Neural cell (in vitro differentiated cells): ENCODE data around the gene NGEF. TPM values are rescaled to one million over a fixed set of nuclear protein-coding genes. Genes with fewer than 3 reads are reported as not detected.

Experiments used
- H2AFZ ChIP-seq: fragments of 200-600, 300-800 bp; sonication (generic), shearing (Covaris generic); 2 replicates; pipeline ENCODE4 v1.6.0; 2014; ENCODE audit warnings: low read depth, mild to moderate bottlenecking, antibody characterized with exemption, low read length, moderate library complexity
- H3F3A ChIP-seq: fragments of 200-600 bp; shearing (Covaris generic); 2 replicates; pipeline ENCODE4 v1.6.1; 2016; ENCODE audit warnings: mild to moderate bottlenecking, moderate library complexity, mixed read lengths, antibody characterized with exemption, low read length; ENCODE audit not compliant: insufficient read depth, poor library complexity, severe bottlenecking
- H3K27ac ChIP-seq: fragments of 200-600, 300-800 bp; sonication (generic), shearing (Covaris generic); 2 replicates; pipeline ENCODE4 v1.5.1; 2014; ENCODE audit warnings: mild to moderate bottlenecking, low read length, moderate library complexity
- H3K27me3 ChIP-seq: fragments of 300-800, 200-600 bp; sonication (generic), shearing (Covaris generic); 2 replicates; pipeline ENCODE4 v1.6.0; 2014; ENCODE audit warnings: mild to moderate bottlenecking, low read depth, low read length, moderate library complexity; ENCODE audit not compliant: insufficient read depth
- H3K36me3 ChIP-seq: fragments of 300-800, 200-600 bp; sonication (generic), shearing (Covaris generic); 2 replicates; pipeline ENCODE4 v1.5.1; 2014; ENCODE audit warnings: mild to moderate bottlenecking, antibody characterized with exemption, low read length, moderate library complexity; ENCODE audit not compliant: insufficient read depth
- H3K4me2 ChIP-seq: fragments of 300-800, 200-600 bp; sonication (generic), shearing (Covaris generic); 2 replicates; pipeline ENCODE4 v1.6.0; 2014; ENCODE audit warnings: mild to moderate bottlenecking, low read length
- H3K4me3 ChIP-seq: fragments of 300-800, 200-600 bp; sonication (generic), shearing (Covaris generic); 2 replicates; pipeline ENCODE4 v1.5.1; 2014; ENCODE audit warnings: mild to moderate bottlenecking, low read length, moderate library complexity
- H3K79me2 ChIP-seq: fragments of 200-600 bp; shearing (Covaris generic); replicated peaks from 2 replicates; pipeline ENCODE4 v1.6.0; 2014; ENCODE audit warnings: mild to moderate bottlenecking, low read length, moderate library complexity; ENCODE audit not compliant: insufficient read depth
- H3K9ac ChIP-seq: fragments of 300-800, 200-600 bp; sonication (generic), shearing (Covaris generic); 2 replicates; pipeline ENCODE4 v1.6.1; 2016; ENCODE audit warnings: mild to moderate bottlenecking, low read length, mixed read lengths
- H3K9me2 ChIP-seq: fragments of 200-600 bp; shearing (Covaris generic); 2 replicates; pipeline ENCODE4 v1.6.1; 2016; ENCODE audit warnings: mild to moderate bottlenecking, low read length, mixed read lengths; ENCODE audit not compliant: insufficient read depth
- H3K9me3 ChIP-seq: fragments of 200-600, 300-800 bp; sonication (generic), shearing (Covaris generic); 2 replicates; pipeline ENCODE4 v1.6.1; 2016; ENCODE audit warnings: mild to moderate bottlenecking, mixed run types, low read length, moderate library complexity, mixed read lengths
- H4K20me1 ChIP-seq: fragments of 200-600 bp; shearing (Covaris generic); 2 replicates; pipeline ENCODE4 v1.6.1; 2016; ENCODE audit warnings: mild to moderate bottlenecking, mixed run types; ENCODE audit not compliant: insufficient read depth
- EP300 ChIP-seq: fragments of 450-650 bp; conservative IDR thresholded peaks from 2 replicates; pipeline ENCODE4 v1.6.1; 2014; ENCODE audit warnings: antibody characterized with exemption, mild to moderate bottlenecking, moderate library complexity; ENCODE audit not compliant: poor library complexity, severe bottlenecking
- EZH2 ChIP-seq: fragments of 200-600, 300-800 bp; shearing (Covaris generic), sonication (generic); IDR thresholded peaks from 2 replicates; pipeline ENCODE4 v1.6.1; 2014; ENCODE audit warnings: antibody characterized with exemption, low read length, borderline replicate concordance, mild to moderate bottlenecking; ENCODE audit not compliant: insufficient read depth, poor library complexity, severe bottlenecking
- MXI1 ChIP-seq: fragments of 450-650 bp; conservative IDR thresholded peaks from 2 replicates; pipeline ENCODE4 v1.6.1; 2014; ENCODE audit warnings: antibody characterized with exemption, mild to moderate bottlenecking; ENCODE audit not compliant: poor library complexity, severe bottlenecking
- POLR2AphosphoS5 ChIP-seq: IDR thresholded peaks from 2 replicates; pipeline ENCODE4 v1.6.1; 2012
- RAD21 ChIP-seq: fragments of 450-650 bp; conservative IDR thresholded peaks from 2 replicates; pipeline ENCODE4 v1.6.1; 2014; ENCODE audit warnings: antibody characterized with exemption, mild to moderate bottlenecking, moderate library complexity
- SMC3 ChIP-seq: fragments of 450-650 bp; conservative IDR thresholded peaks from 2 replicates; pipeline ENCODE4 v1.6.1; 2014; ENCODE audit warnings: antibody characterized with exemption, mild to moderate bottlenecking, moderate library complexity; ENCODE audit not compliant: poor library complexity
- TAF1 ChIP-seq: IDR thresholded peaks from 2 replicates; pipeline ENCODE4 v1.6.1; 2012; ENCODE audit warnings: low read depth
- polyA plus RNA-seq: library from polyadenylated mRNA; depleted of rRNA; stranded (reverse); fragments of >200 nt; gene quantifications from 2 replicates; pipeline ENCODE4 v1.2.3, GENCODE V29; 2014
- TF ChIP-seq, protein P1 (sequence below): IDR thresholded peaks from 2 replicates; pipeline ENCODE4 v1.6.1; 2012; ENCODE audit warnings: borderline replicate concordance
- TF ChIP-seq, protein P2 (sequence below): fragments of 450-650 bp; IDR thresholded peaks from 2 replicates; pipeline ENCODE4 v1.5.1; 2014; ENCODE audit warnings: antibody characterized with exemption, mild to moderate bottlenecking, moderate library complexity; ENCODE audit not compliant: poor library complexity, severe bottlenecking

Gene NGEF
- polyA plus RNA-seq, 1 donor from 2014 or later: 5.2 TPM

DNA sequence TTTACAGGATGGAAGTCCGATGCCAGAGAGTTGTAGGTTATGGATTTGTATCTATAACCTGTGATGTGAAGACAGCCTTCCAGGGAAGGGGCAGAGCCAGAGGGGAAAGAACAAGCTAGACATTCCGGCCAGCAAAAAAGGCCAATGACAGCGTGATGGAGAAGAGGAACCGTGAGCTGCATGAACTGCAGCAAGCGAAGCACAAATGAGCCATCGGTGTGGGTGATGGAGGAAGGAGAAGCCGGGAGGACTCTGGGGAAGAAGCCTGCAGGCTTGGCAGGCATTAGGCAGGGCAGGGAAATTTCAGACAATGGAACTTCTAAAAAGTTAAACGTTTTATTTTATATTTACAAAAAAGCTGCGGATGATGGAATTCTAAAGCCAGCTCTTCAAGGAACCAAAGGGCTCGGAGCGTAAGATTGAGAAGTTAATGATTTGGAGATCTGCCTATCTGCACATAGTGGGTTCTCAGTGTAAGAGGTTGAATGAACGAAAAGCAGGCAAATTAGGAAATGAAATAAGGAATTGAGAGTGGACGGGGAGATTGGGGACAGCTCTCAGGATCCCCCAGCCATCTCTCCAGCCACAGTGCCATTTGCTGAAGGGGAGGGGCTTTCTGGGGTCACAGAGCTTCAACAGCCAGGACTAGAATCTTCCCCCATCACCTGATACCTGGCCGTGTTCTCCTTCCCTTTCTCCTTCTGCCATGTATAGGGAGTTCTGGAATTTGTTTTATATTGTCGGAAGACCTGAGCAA lies 28.4 kb downstream of the NGEF start:
- H3K4me3 ChIP-seq: no peak overlapping the region
- no peaks in the 10 kb centered on the region for H3K9me2 ChIP-seq
- H3K9me3 ChIP-seq: no peaks in the 10 kb centered on the region
- no peak overlapping the region for H3K4me2 ChIP-seq
- TF ChIP-seq EP300: no peak
- no peak for TF ChIP-seq POLR2AphosphoS5
- TF ChIP-seq, protein P1, sequence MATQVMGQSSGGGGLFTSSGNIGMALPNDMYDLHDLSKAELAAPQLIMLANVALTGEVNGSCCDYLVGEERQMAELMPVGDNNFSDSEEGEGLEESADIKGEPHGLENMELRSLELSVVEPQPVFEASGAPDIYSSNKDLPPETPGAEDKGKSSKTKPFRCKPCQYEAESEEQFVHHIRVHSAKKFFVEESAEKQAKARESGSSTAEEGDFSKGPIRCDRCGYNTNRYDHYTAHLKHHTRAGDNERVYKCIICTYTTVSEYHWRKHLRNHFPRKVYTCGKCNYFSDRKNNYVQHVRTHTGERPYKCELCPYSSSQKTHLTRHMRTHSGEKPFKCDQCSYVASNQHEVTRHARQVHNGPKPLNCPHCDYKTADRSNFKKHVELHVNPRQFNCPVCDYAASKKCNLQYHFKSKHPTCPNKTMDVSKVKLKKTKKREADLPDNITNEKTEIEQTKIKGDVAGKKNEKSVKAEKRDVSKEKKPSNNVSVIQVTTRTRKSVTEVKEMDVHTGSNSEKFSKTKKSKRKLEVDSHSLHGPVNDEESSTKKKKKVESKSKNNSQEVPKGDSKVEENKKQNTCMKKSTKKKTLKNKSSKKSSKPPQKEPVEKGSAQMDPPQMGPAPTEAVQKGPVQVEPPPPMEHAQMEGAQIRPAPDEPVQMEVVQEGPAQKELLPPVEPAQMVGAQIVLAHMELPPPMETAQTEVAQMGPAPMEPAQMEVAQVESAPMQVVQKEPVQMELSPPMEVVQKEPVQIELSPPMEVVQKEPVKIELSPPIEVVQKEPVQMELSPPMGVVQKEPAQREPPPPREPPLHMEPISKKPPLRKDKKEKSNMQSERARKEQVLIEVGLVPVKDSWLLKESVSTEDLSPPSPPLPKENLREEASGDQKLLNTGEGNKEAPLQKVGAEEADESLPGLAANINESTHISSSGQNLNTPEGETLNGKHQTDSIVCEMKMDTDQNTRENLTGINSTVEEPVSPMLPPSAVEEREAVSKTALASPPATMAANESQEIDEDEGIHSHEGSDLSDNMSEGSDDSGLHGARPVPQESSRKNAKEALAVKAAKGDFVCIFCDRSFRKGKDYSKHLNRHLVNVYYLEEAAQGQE: no peak
- TF ChIP-seq RAD21: no peak
- TF ChIP-seq MXI1: no peak
- TF ChIP-seq TAF1: no peak
- TF ChIP-seq, protein P2, sequence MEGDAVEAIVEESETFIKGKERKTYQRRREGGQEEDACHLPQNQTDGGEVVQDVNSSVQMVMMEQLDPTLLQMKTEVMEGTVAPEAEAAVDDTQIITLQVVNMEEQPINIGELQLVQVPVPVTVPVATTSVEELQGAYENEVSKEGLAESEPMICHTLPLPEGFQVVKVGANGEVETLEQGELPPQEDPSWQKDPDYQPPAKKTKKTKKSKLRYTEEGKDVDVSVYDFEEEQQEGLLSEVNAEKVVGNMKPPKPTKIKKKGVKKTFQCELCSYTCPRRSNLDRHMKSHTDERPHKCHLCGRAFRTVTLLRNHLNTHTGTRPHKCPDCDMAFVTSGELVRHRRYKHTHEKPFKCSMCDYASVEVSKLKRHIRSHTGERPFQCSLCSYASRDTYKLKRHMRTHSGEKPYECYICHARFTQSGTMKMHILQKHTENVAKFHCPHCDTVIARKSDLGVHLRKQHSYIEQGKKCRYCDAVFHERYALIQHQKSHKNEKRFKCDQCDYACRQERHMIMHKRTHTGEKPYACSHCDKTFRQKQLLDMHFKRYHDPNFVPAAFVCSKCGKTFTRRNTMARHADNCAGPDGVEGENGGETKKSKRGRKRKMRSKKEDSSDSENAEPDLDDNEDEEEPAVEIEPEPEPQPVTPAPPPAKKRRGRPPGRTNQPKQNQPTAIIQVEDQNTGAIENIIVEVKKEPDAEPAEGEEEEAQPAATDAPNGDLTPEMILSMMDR: no peak
- no peak for TF ChIP-seq EZH2
- H3K27me3 ChIP-seq: no peaks in the 10 kb centered on the region
- H4K20me1 ChIP-seq: no peaks in the 10 kb centered on the region
- no peaks in the 10 kb centered on the region for H3K79me2 ChIP-seq
- H2AFZ ChIP-seq: no peak overlapping the region
- no peaks in the 10 kb centered on the region for H3K36me3 ChIP-seq
- H3K9ac ChIP-seq: no peak overlapping the region
- H3K27ac ChIP-seq: no peak overlapping the region
- no peaks in the 10 kb centered on the region for H3F3A ChIP-seq

DNA sequence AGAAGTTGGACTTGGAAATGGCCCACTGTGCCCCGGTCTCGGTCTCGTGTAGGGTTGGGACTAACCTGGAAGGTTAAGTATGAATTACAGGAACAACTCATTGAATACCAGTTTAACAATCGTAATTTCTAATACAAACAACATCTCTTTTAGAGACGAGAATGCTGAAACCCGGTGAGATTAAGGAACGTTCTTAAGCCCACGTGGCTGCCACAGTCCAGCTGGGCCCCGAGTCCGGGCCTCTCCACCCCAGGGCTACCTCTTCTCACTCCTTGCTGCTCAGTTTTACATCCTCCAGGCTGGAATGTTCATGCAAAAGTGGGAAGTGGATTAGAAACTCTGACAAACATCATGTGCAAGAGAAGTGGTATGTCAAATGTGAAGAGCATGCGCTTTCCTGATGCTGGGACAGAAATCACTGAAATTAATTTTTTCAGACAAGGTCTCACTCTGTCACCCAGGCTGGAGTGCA lies 29.4 kb downstream of the NGEF start:
- no peak overlapping the region for H3K4me3 ChIP-seq
- H3K9ac ChIP-seq: no peak overlapping the region
- no peaks in the 10 kb centered on the region for H3K79me2 ChIP-seq
- H4K20me1 ChIP-seq: no peaks in the 10 kb centered on the region
- H2AFZ ChIP-seq: no peak overlapping the region
- no peak overlapping the region for H3K4me2 ChIP-seq
- H3K36me3 ChIP-seq: no peaks in the 10 kb centered on the region
- no peaks in the 10 kb centered on the region for H3K9me2 ChIP-seq
- TF ChIP-seq, protein P1: no peak
- TF ChIP-seq RAD21: no peak
- TF ChIP-seq EZH2: no peak
- TF ChIP-seq TAF1: no peak
- TF ChIP-seq, protein P2: no peak
- TF ChIP-seq POLR2AphosphoS5: no peak
- no peak for TF ChIP-seq MXI1
- TF ChIP-seq EP300: no peak
- TF ChIP-seq SMC3: no peak
- H3F3A ChIP-seq: no peaks in the 10 kb centered on the region
- H3K27ac ChIP-seq: no peak overlapping the region
- no peaks in the 10 kb centered on the region for H3K9me3 ChIP-seq
- no peaks in the 10 kb centered on the region for H3K27me3 ChIP-seq
